ENCODE measurements around the gene GPHN. TPM values are rescaled to one million over a fixed set of nuclear protein-coding genes. Genes with fewer than 3 reads are reported as not detected.

GPHN gene
- total and polyA plus RNA-seq, 2 of the 8 experiments (the other 6 are each of a cell fraction or from before 2014, with no cell fraction given), result 6.0 to 16.0 TPM

- TF ChIP-seq, protein P1, sequence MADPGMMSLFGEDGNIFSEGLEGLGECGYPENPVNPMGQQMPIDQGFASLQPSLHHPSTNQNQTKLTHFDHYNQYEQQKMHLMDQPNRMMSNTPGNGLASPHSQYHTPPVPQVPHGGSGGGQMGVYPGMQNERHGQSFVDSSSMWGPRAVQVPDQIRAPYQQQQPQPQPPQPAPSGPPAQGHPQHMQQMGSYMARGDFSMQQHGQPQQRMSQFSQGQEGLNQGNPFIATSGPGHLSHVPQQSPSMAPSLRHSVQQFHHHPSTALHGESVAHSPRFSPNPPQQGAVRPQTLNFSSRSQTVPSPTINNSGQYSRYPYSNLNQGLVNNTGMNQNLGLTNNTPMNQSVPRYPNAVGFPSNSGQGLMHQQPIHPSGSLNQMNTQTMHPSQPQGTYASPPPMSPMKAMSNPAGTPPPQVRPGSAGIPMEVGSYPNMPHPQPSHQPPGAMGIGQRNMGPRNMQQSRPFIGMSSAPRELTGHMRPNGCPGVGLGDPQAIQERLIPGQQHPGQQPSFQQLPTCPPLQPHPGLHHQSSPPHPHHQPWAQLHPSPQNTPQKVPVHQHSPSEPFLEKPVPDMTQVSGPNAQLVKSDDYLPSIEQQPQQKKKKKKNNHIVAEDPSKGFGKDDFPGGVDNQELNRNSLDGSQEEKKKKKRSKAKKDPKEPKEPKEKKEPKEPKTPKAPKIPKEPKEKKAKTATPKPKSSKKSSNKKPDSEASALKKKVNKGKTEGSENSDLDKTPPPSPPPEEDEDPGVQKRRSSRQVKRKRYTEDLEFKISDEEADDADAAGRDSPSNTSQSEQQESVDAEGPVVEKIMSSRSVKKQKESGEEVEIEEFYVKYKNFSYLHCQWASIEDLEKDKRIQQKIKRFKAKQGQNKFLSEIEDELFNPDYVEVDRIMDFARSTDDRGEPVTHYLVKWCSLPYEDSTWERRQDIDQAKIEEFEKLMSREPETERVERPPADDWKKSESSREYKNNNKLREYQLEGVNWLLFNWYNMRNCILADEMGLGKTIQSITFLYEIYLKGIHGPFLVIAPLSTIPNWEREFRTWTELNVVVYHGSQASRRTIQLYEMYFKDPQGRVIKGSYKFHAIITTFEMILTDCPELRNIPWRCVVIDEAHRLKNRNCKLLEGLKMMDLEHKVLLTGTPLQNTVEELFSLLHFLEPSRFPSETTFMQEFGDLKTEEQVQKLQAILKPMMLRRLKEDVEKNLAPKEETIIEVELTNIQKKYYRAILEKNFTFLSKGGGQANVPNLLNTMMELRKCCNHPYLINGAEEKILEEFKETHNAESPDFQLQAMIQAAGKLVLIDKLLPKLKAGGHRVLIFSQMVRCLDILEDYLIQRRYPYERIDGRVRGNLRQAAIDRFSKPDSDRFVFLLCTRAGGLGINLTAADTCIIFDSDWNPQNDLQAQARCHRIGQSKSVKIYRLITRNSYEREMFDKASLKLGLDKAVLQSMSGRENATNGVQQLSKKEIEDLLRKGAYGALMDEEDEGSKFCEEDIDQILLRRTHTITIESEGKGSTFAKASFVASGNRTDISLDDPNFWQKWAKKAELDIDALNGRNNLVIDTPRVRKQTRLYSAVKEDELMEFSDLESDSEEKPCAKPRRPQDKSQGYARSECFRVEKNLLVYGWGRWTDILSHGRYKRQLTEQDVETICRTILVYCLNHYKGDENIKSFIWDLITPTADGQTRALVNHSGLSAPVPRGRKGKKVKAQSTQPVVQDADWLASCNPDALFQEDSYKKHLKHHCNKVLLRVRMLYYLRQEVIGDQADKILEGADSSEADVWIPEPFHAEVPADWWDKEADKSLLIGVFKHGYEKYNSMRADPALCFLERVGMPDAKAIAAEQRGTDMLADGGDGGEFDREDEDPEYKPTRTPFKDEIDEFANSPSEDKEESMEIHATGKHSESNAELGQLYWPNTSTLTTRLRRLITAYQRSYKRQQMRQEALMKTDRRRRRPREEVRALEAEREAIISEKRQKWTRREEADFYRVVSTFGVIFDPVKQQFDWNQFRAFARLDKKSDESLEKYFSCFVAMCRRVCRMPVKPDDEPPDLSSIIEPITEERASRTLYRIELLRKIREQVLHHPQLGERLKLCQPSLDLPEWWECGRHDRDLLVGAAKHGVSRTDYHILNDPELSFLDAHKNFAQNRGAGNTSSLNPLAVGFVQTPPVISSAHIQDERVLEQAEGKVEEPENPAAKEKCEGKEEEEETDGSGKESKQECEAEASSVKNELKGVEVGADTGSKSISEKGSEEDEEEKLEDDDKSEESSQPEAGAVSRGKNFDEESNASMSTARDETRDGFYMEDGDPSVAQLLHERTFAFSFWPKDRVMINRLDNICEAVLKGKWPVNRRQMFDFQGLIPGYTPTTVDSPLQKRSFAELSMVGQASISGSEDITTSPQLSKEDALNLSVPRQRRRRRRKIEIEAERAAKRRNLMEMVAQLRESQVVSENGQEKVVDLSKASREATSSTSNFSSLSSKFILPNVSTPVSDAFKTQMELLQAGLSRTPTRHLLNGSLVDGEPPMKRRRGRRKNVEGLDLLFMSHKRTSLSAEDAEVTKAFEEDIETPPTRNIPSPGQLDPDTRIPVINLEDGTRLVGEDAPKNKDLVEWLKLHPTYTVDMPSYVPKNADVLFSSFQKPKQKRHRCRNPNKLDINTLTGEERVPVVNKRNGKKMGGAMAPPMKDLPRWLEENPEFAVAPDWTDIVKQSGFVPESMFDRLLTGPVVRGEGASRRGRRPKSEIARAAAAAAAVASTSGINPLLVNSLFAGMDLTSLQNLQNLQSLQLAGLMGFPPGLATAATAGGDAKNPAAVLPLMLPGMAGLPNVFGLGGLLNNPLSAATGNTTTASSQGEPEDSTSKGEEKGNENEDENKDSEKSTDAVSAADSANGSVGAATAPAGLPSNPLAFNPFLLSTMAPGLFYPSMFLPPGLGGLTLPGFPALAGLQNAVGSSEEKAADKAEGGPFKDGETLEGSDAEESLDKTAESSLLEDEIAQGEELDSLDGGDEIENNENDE (IDR thresholded peaks at IDR 0.05; ENCODE audit: insufficient replicate concordance, low read length), result no peak
- TF ChIP-seq SUZ12 (IDR thresholded peaks at IDR 0.05; ENCODE audit: low read length) (no peak), CREB1 (IDR thresholded peaks at IDR 0.05) (no peak), KDM1A (IDR thresholded peaks at IDR 0.05; ENCODE audit: borderline replicate concordance, low read length) (no peak), MAFK (IDR thresholded peaks at IDR 0.05; ENCODE audit: low read depth, low read length) (no peak), CTCF (IDR thresholded peaks at IDR 0.05; ENCODE audit: control extremely low read depth in 1 of 3, insufficient read depth in 1 of 3, low read depth in 1 of 3, low read length in 3 of 3) (no peak)
Measured at GRCh38 chr14:67079846-67080245, 571.9 kb downstream of the GPHN start (continued).

Data from H1 (cell line).